ENCODE results near the gene RNH1.

- TF ChIP-seq CTCF (conservative IDR thresholded peaks at IDR 0.05; ENCODE audit: low read length) (no peak), EZH2phosphoT487 (IDR thresholded peaks at IDR 0.05; ENCODE audit: borderline replicate concordance) (no peak)
Observed at GRCh38 chr11:446891-447290, 60.2 kb downstream of the RNH1 start.
